ENCODE results near the gene LHPP. TPM values are rescaled to one million over a fixed set of nuclear protein-coding genes. Genes with fewer than 3 reads are reported as not detected.

Gene LHPP
- total and polyA plus RNA-seq, 2 donors (not counting 1 experiment from before 2014, with no cell fraction given): 10.2 to 15.6 TPM

- Histone ChIP-seq H3K4me1 (ENCODE audit: control insufficient read depth, extremely low read depth, insufficient read depth, low read length) (no peaks in the 10 kb centered on the region), H4K20me1 (ENCODE audit: control insufficient read depth, extremely low read depth, insufficient read depth, low read length) (no peaks in the 10 kb centered on the region), H2AFZ (ENCODE audit: low read length) (no peak overlapping the region), H3K27me3 (ENCODE audit: control insufficient read depth, insufficient read depth, low read length) (no peaks in the 10 kb centered on the region), H3K27ac (ENCODE audit: insufficient read depth, low read length) (no peak overlapping the region), H3K9ac (ENCODE audit: insufficient read depth, low read length) (no peak overlapping the region), H3K4me3 (replicated peaks in 1 of 4; ENCODE audit: control extremely low read depth in 1 of 4, insufficient read depth in 1 of 4, low read depth in 3 of 4, low read length in 4 of 4) (no peak overlapping the region), H3K36me3 (ENCODE audit: control insufficient read depth, insufficient read depth, low read length) (no peaks in the 10 kb centered on the region), H3K9me3 (ENCODE audit: control insufficient read depth, insufficient read depth, low read depth, low read length) (no peaks in the 10 kb centered on the region), H3K79me2 (ENCODE audit: control insufficient read depth, insufficient read depth, low read length) (no peaks in the 10 kb centered on the region), H3K4me2 (ENCODE audit: extremely low read depth, insufficient read depth, low read length) (no peak overlapping the region)
- TF ChIP-seq EZH2 (IDR thresholded peaks at IDR 0.05; ENCODE audit: low read length, missing control alignments): no peak
- no peak for TF ChIP-seq CTCF (conservative IDR thresholded peaks at IDR 0.05 in 1 of 2, IDR thresholded peaks at IDR 0.05 in 1 of 2; ENCODE audit: low read depth in 1 of 2, low read length in 2 of 2)
- no peak for DNase-seq (ENCODE audit: low read depth in 2 of 2)
Measured at GRCh38 chr10:124537166-124537725, 75.6 kb downstream of the LHPP start.

GRCh38 chr10:124537891-124538290, 76.3 kb downstream of the LHPP start:
- H3K27ac ChIP-seq (ENCODE audit: insufficient read depth, low read length): no peak overlapping the region
- H3K9me3 ChIP-seq (ENCODE audit: control insufficient read depth, insufficient read depth, low read depth, low read length): no peaks in the 10 kb centered on the region
- TF ChIP-seq EZH2 (IDR thresholded peaks at IDR 0.05; ENCODE audit: low read length, missing control alignments) (no peak), CTCF (conservative IDR thresholded peaks at IDR 0.05 in 1 of 2, IDR thresholded peaks at IDR 0.05 in 1 of 2; ENCODE audit: low read depth in 1 of 2, low read length in 2 of 2) (no peak)
- no peaks in the 10 kb centered on the region for H3K27me3 ChIP-seq (ENCODE audit: control insufficient read depth, insufficient read depth, low read length)
- no peaks in the 10 kb centered on the region for H3K4me1 ChIP-seq (ENCODE audit: control insufficient read depth, extremely low read depth, insufficient read depth, low read length)
- H2AFZ ChIP-seq (ENCODE audit: low read length): no peak overlapping the region
- H3K4me3 ChIP-seq (replicated peaks in 1 of 4; ENCODE audit: control extremely low read depth in 1 of 4, insufficient read depth in 1 of 4, low read depth in 3 of 4, low read length in 4 of 4): no peak overlapping the region
- no peak overlapping the region for H3K4me2 ChIP-seq (ENCODE audit: extremely low read depth, insufficient read depth, low read length)
- H4K20me1 ChIP-seq (ENCODE audit: control insufficient read depth, extremely low read depth, insufficient read depth, low read length): no peaks in the 10 kb centered on the region
- no peak overlapping the region for H3K9ac ChIP-seq (ENCODE audit: insufficient read depth, low read length)
- DNase-seq (ENCODE audit: low read depth in 2 of 2): no peak
- H3K79me2 ChIP-seq (ENCODE audit: control insufficient read depth, insufficient read depth, low read length): no peaks in the 10 kb centered on the region
- no peaks in the 10 kb centered on the region for H3K36me3 ChIP-seq (ENCODE audit: control insufficient read depth, insufficient read depth, low read length)

- TF ChIP-seq EZH2 (IDR thresholded peaks at IDR 0.05; ENCODE audit: low read length, missing control alignments) (no peak), CTCF (conservative IDR thresholded peaks at IDR 0.05 in 1 of 2, IDR thresholded peaks at IDR 0.05 in 1 of 2; ENCODE audit: low read depth in 1 of 2, low read length in 2 of 2) (no peak)
- DNase-seq (ENCODE audit: low read depth in 2 of 2): no peak
- H2AFZ ChIP-seq (ENCODE audit: low read length): no peak overlapping the region
- H3K9me3 ChIP-seq (ENCODE audit: control insufficient read depth, insufficient read depth, low read depth, low read length): no peaks in the 10 kb centered on the region
- H3K4me2 ChIP-seq (ENCODE audit: extremely low read depth, insufficient read depth, low read length): no peak overlapping the region
- H3K4me3 ChIP-seq (replicated peaks in 1 of 4; ENCODE audit: control extremely low read depth in 1 of 4, insufficient read depth in 1 of 4, low read depth in 3 of 4, low read length in 4 of 4): no peak overlapping the region
- H3K79me2 ChIP-seq (ENCODE audit: control insufficient read depth, insufficient read depth, low read length): no peaks in the 10 kb centered on the region
- no peaks in the 10 kb centered on the region for H3K4me1 ChIP-seq (ENCODE audit: control insufficient read depth, extremely low read depth, insufficient read depth, low read length)
- no peak overlapping the region for H3K27ac ChIP-seq (ENCODE audit: insufficient read depth, low read length)
- H4K20me1 ChIP-seq (ENCODE audit: control insufficient read depth, extremely low read depth, insufficient read depth, low read length): no peaks in the 10 kb centered on the region
- no peaks in the 10 kb centered on the region for H3K36me3 ChIP-seq (ENCODE audit: control insufficient read depth, insufficient read depth, low read length)
- no peaks in the 10 kb centered on the region for H3K27me3 ChIP-seq (ENCODE audit: control insufficient read depth, insufficient read depth, low read length)
- no peak overlapping the region for H3K9ac ChIP-seq (ENCODE audit: insufficient read depth, low read length)
Measured at GRCh38 chr10:124538706-124539105, 77.1 kb downstream of the LHPP start.
